ENCODE data around the gene CRACDL.

- TF ChIP-seq ARNT (IDR thresholded peaks at IDR 0.05) (no peak), BHLHE40 (IDR thresholded peaks at IDR 0.05; ENCODE audit: borderline replicate concordance) (no peak), FOXM1 (IDR thresholded peaks at IDR 0.05; ENCODE audit: borderline replicate concordance) (no peak), L3MBTL2 (conservative IDR thresholded peaks at IDR 0.05) (no peak), SP1 (IDR thresholded peaks at IDR 0.05) (no peak), TARDBP (IDR thresholded peaks at IDR 0.05) (no peak), HDGF (IDR thresholded peaks at IDR 0.05; ENCODE audit: borderline replicate concordance) (no peak), LEF1 (IDR thresholded peaks at IDR 0.05; ENCODE audit: borderline replicate concordance) (no peak), ZNF384 (IDR thresholded peaks at IDR 0.05) (no peak), SUZ12 (IDR thresholded peaks at IDR 0.05) (no peak), FOXA1 (IDR thresholded peaks at IDR 0.05) (no peak)
Observed at GRCh38 chr2:98932778-98933343, 3.2 kb downstream of the CRACDL start.

All from HEK293T (cell line).